Measurements from ENCODE around the gene CDYL2.
"Not testable (repeated sequence)": the region's sequence is repeated elsewhere in the genome, so short reads cannot be mapped to it uniquely, and the experiment has no call there.

The CDYL2 gene

GRCh38 chr16:80670170-80670865 lies 134.1 kb downstream of the CDYL2 start:
- DNase-seq (ENCODE audit: low read depth) = no peak

- no peak for DNase-seq (ENCODE audit: low read depth)
Measured at GRCh38 chr16:80669673-80670072, 134.7 kb downstream of the CDYL2 start.

GRCh38 chr16:80667925-80668324 lies 136.5 kb downstream of the CDYL2 start:
- DNase-seq (ENCODE audit: low read depth) = no peak

- DNase-seq (ENCODE audit: low read depth) = no peak
Measured at GRCh38 chr16:80667251-80667560, 137.2 kb downstream of the CDYL2 start.

- DNase-seq (ENCODE audit: low read depth) = no peak
Measured at GRCh38 chr16:80666378-80667250, 137.8 kb downstream of the CDYL2 start.

GRCh38 chr16:80665356-80665755 lies 139.0 kb downstream of the CDYL2 start:
- DNase-seq (ENCODE audit: low read depth) = no peak

- DNase-seq (ENCODE audit: low read depth) = no peak
Measured at GRCh38 chr16:80664786-80665185, 139.6 kb downstream of the CDYL2 start.

GRCh38 chr16:80664226-80664625 lies 140.2 kb downstream of the CDYL2 start:
- DNase-seq (ENCODE audit: low read depth) = no peak

GRCh38 chr16:80663078-80663477 lies 141.3 kb downstream of the CDYL2 start:
- DNase-seq (ENCODE audit: low read depth) = no peak

- no peak for DNase-seq (ENCODE audit: low read depth)
Measured at GRCh38 chr16:80659865-80660264, 144.5 kb downstream of the CDYL2 start.

- DNase-seq (ENCODE audit: low read depth) = no peak
Measured at GRCh38 chr16:80656711-80657150, 147.7 kb downstream of the CDYL2 start.

GRCh38 chr16:80656161-80656560 lies 148.2 kb downstream of the CDYL2 start:
- no peak for DNase-seq (ENCODE audit: low read depth)

GRCh38 chr16:80655751-80656150 lies 148.6 kb downstream of the CDYL2 start:
- no peak for DNase-seq (ENCODE audit: low read depth)

- DNase-seq (ENCODE audit: low read depth) = no peak
Measured at GRCh38 chr16:80654094-80654862, 150.1 kb downstream of the CDYL2 start.

- DNase-seq (ENCODE audit: low read depth) = no peak
Measured at GRCh38 chr16:80652441-80652840, 152.0 kb downstream of the CDYL2 start.

- not testable (repeated sequence) for DNase-seq (ENCODE audit: low read depth)
Measured at GRCh38 chr16:80650281-80650680, 154.1 kb downstream of the CDYL2 start.

- DNase-seq (ENCODE audit: low read depth) = no peak
Measured at GRCh38 chr16:80640316-80640715, 164.1 kb downstream of the CDYL2 start.

GRCh38 chr16:80639636-80640035 lies 164.8 kb downstream of the CDYL2 start:
- DNase-seq (ENCODE audit: low read depth) = no peak

GRCh38 chr16:80637621-80638020 lies 166.8 kb downstream of the CDYL2 start:
- DNase-seq (ENCODE audit: low read depth) = no peak

- no peak for DNase-seq (ENCODE audit: low read depth)
Measured at GRCh38 chr16:80631581-80631980, 172.8 kb downstream of the CDYL2 start.

GRCh38 chr16:80628254-80628653 lies 176.1 kb downstream of the CDYL2 start:
- DNase-seq (ENCODE audit: low read depth) = no peak

- DNase-seq (ENCODE audit: low read depth) = no peak
Measured at GRCh38 chr16:80627108-80627507, 177.3 kb downstream of the CDYL2 start.

GRCh38 chr16:80623376-80623775 lies 181.0 kb downstream of the CDYL2 start:
- peak; percentile 16 for DNase-seq (ENCODE audit: low read depth)
